MCF 10A (cell line): ENCODE results near the gene P2RX5. TPM values are rescaled to one million over a fixed set of nuclear protein-coding genes. Genes with fewer than 3 reads are reported as not detected.

Experiments
- BruUV-seq: library from RNA; stranded (reverse); fragments of 400-500 nt; replicated peaks from 2 replicates; lab custom pipeline; 2021; lab: Mats Ljungman, UMichigan
- CTCF ChIA-PET: fragments of 300-600 bp; sonication (Branson Sonifier 250); formaldehyde crosslinking; extraction: SDS; loops from one replicate; lab custom pipeline; 2021; ENCODE audit warnings: antibody characterized with exemption, inconsistent platforms; lab: Yijun Ruan, JAX
- POLR2A ChIA-PET: fragments of 300-600, 350-650 bp; sonication (Branson Sonifier 250); formaldehyde crosslinking; extraction: SDS; loops from one replicate; lab custom pipeline; 2020; ENCODE audit warnings: antibody characterized with exemption, inconsistent platforms; lab: Yijun Ruan, JAX
- DNase-seq: peaks from one replicate; pipeline ENCODE4 v3.0.0-alpha.2; 2018; ENCODE audit not compliant: unreplicated experiment
- H3K27ac Mint-ChIP-seq: one replicate; pipeline ENCODE4 v1.8.0; 2022; ENCODE audit warnings: mild to moderate bottlenecking, low read depth, mixed read lengths; ENCODE audit not compliant: unreplicated experiment
- H3K27me3 Mint-ChIP-seq: one replicate; pipeline ENCODE4 v1.8.0; 2022; ENCODE audit warnings: mixed read lengths; ENCODE audit not compliant: insufficient read depth, unreplicated experiment
- H3K36me3 Mint-ChIP-seq: one replicate; pipeline ENCODE4 v1.8.0; 2022; ENCODE audit warnings: mild to moderate bottlenecking, moderate library complexity, mixed read lengths; ENCODE audit not compliant: insufficient read depth, unreplicated experiment
- H3K4me1 Mint-ChIP-seq: one replicate; pipeline ENCODE4 v1.8.0; 2022; ENCODE audit warnings: mixed read lengths; ENCODE audit not compliant: insufficient read depth, unreplicated experiment
- H3K4me3 Mint-ChIP-seq: one replicate; pipeline ENCODE4 v1.8.0; 2022; ENCODE audit warnings: mild to moderate bottlenecking, moderate library complexity, mixed read lengths; ENCODE audit not compliant: unreplicated experiment
- H3K9me3 Mint-ChIP-seq: one replicate; pipeline ENCODE4 v1.8.0; 2022; ENCODE audit warnings: mixed read lengths; ENCODE audit not compliant: unreplicated experiment
- intact Hi-C: fragments of 100-400 bp; cut with micrococcal nuclease; formaldehyde crosslinking; loops from 2 replicates; pipeline ENCODE4 v1.14.1; 2022
- total RNA-seq: library from RNA; stranded (reverse); gene quantifications from 2 replicates; pipeline ENCODE4 v1.2.3, GENCODE V29; 2022
- TF ChIP-seq, protein P1 (sequence below): fragments of 200-600 bp; IDR thresholded peaks from one replicate; pipeline ENCODE4 v1.8.0; 2022; ENCODE audit warnings: antibody characterized with exemption, mild to moderate bottlenecking; ENCODE audit not compliant: unreplicated experiment

The P2RX5 gene
- total RNA-seq, 1 experiment from 2014 or later = 4.9 TPM

GRCh38 chr17:3626831-3627768, 68.9 kb downstream of the P2RX5 start:
- no peak for DNase-seq
- intact Hi-C loops = no loop called here
- H3K36me3 Mint-ChIP-seq = peaks cover 59% of the 10 kb centered on the region
- ChIA-PET POLR2A (interaction anchor here (0.7 to 2.4 kb wide), 3 partner anchors 9 to 20 kb away, joined by 3 to 10 read pairs (median 4); partner anchors contain the start of genes CTNS and SHPK), CTCF (interaction anchor here (0.7 to 0.8 kb wide), 2 partner anchors 22 to 584 kb away, joined by 3 read pairs; no protein-coding TSS in a partner anchor)
- no TSS peak for BruUV-seq
- H3K9me3 Mint-ChIP-seq = no peaks in the 10 kb centered on the region
- no peak overlapping the region for H3K27ac Mint-ChIP-seq
- no peaks in the 10 kb centered on the region for H3K4me1 Mint-ChIP-seq
- no peaks in the 10 kb centered on the region for H3K27me3 Mint-ChIP-seq
- no peak overlapping the region for H3K4me3 Mint-ChIP-seq
- TF ChIP-seq, protein P1, sequence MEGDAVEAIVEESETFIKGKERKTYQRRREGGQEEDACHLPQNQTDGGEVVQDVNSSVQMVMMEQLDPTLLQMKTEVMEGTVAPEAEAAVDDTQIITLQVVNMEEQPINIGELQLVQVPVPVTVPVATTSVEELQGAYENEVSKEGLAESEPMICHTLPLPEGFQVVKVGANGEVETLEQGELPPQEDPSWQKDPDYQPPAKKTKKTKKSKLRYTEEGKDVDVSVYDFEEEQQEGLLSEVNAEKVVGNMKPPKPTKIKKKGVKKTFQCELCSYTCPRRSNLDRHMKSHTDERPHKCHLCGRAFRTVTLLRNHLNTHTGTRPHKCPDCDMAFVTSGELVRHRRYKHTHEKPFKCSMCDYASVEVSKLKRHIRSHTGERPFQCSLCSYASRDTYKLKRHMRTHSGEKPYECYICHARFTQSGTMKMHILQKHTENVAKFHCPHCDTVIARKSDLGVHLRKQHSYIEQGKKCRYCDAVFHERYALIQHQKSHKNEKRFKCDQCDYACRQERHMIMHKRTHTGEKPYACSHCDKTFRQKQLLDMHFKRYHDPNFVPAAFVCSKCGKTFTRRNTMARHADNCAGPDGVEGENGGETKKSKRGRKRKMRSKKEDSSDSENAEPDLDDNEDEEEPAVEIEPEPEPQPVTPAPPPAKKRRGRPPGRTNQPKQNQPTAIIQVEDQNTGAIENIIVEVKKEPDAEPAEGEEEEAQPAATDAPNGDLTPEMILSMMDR = no peak

Other genes with a start within 250 kb of the P2RX5 start
- gene SPATA22, start 224.3 kb downstream of the P2RX5 start, total RNA-seq = not detected in 2 replicates
- gene ASPA, start 220.2 kb downstream of the P2RX5 start, total RNA-seq = 0.54 TPM in 2 replicates
- 4.4 and 5.4 TPM in 2 replicates for gene TRPV3, start 138.3 kb downstream of the P2RX5 start, total RNA-seq
- gene TRPV1, start 86.7 kb downstream of the P2RX5 start, total RNA-seq = 2.7 and 5.4 TPM in 2 replicates
- gene SHPK, start 59.9 kb downstream of the P2RX5 start, total RNA-seq = 6.3 and 8.3 TPM in 2 replicates
- gene CTNS, start 59.4 kb downstream of the P2RX5 start, total RNA-seq = 7.1 and 11.4 TPM in 2 replicates
- gene TAX1BP3, start 27.6 kb downstream of the P2RX5 start, total RNA-seq = 130 and 147 TPM in 2 replicates
- gene EMC6, start 27.3 kb downstream of the P2RX5 start, total RNA-seq = 72.2 and 78.5 TPM in 2 replicates
- 3.7 and 6.4 TPM in 2 replicates for gene HASPIN, start 27.7 kb upstream of the P2RX5 start, total RNA-seq
- gene ITGAE, start 105.0 kb upstream of the P2RX5 start, total RNA-seq = 23.8 and 26.6 TPM in 2 replicates
- 47.1 and 52.5 TPM in 2 replicates for gene NCBP3, start 150.1 kb upstream of the P2RX5 start, total RNA-seq
- 3.8 and 4.3 TPM in 2 replicates for gene CAMKK1, start 196.9 kb upstream of the P2RX5 start, total RNA-seq
- gene P2RX1, start 220.3 kb upstream of the P2RX5 start, total RNA-seq = not detected in 2 replicates